SK-N-MC (cell line): ENCODE data around the gene METAP1.

Source experiments
- EZH2 ChIP-seq: fragments of 200-600 bp; sonication (generic); IDR thresholded peaks from one replicate; pipeline ENCODE4 v1.6.1; 2017; ENCODE audit warnings: antibody characterized with exemption
- FOXP2 ChIP-seq: optimal IDR thresholded peaks from 2 replicates; pipeline ENCODE3; 2011; ENCODE audit warnings: mild to moderate bottlenecking, moderate library complexity; ENCODE audit not compliant: insufficient read depth; ENCODE audit errors: extremely low read length, control extremely low read depth
- POLR2AphosphoS5 ChIP-seq: IDR thresholded peaks from 2 replicates; pipeline ENCODE4 v1.6.1; 2012; ENCODE audit warnings: mild to moderate bottlenecking, low read depth, low read length, borderline replicate concordance

GRCh38 chr4:99076292-99076976 is 80.9 kb downstream of the METAP1 start:
- TF ChIP-seq POLR2AphosphoS5 (no peak), EZH2 (no peak), FOXP2 (no peak)
